ENCODE measurements around the gene GPSM3. TPM values are rescaled to one million over a fixed set of nuclear protein-coding genes. Genes with fewer than 3 reads are reported as not detected.

Gene GPSM3
- total and polyA plus RNA-seq, 8 donors = 3.1 to 41.0 (median 23.9) TPM; not detected in 3

- peak overlapping the region; percentile 52 to 83 (median 65) for H3K4me3 ChIP-seq
- TF ChIP-seq CTCF (IDR thresholded peaks at IDR 0.05) = no peak
- TF ChIP-seq POLR2AphosphoS5 (IDR thresholded peaks at IDR 0.05) = no peak
- TF ChIP-seq POLR2A (IDR thresholded peaks at IDR 0.05) = no peak
- TF ChIP-seq EP300 (IDR thresholded peaks at IDR 0.05) = no peak
- WGBS, 5 donors = 20 to 32% (median 22%) methylated on average over 25 to 28 of the region's 28 CpGs
- H3K36me3 ChIP-seq = no peaks in the 10 kb centered on the region
- H3K9me3 ChIP-seq = no peaks in the 10 kb centered on the region
- peak overlapping the region; percentile 98 to 100 (median 99) for H3K27ac ChIP-seq
- intact Hi-C loops (cut with DNase I; ENCODE audit: low total_unique reads) = no loop called here
- peaks cover 22 to 49% (median 37%) of the 10 kb centered on the region in 4 donors for H3K4me1 ChIP-seq
- H3K27me3 ChIP-seq = peaks cover 0 to 14% (median 0%) of the 10 kb centered on the region in 3 donors
- DNase-seq = peak in 1 of 2 donors; percentile 76
These were observed 4.5 kb upstream of the GPSM3 start for GRCh38 chr6:32196682-32197616.

GRCh38 chr6:32195902-32196681 is 3.6 kb upstream of the GPSM3 start:
- Histone ChIP-seq H3K9me3 (no peaks in the 10 kb centered on the region), H3K4me3 (peak overlapping the region; percentile 52 to 83 (median 65)), H3K4me1 (peaks cover 29 to 58% (median 46%) of the 10 kb centered on the region in 4 donors), H3K27ac (peak overlapping the region; percentile 98 to 100 (median 99)), H3K27me3 (peaks cover 0 to 5% (median 0%) of the 10 kb centered on the region in 3 donors), H3K36me3 (no peaks in the 10 kb centered on the region)
- intact Hi-C loops (cut with DNase I; ENCODE audit: low total_unique reads) = no loop called here
- 0 to 1% (median 0%) methylated on average over 33 to 58 of the region's 58 CpGs for WGBS, 5 donors
- TF ChIP-seq POLR2A (IDR thresholded peaks at IDR 0.05) (peak in 2 of 4 donors; percentile 96 to 97), EP300 (IDR thresholded peaks at IDR 0.05) (peak; percentile 57), CTCF (IDR thresholded peaks at IDR 0.05) (no peak), POLR2AphosphoS5 (IDR thresholded peaks at IDR 0.05) (peak; percentile 97 to 99 (median 99))
- DNase-seq = peak; percentile 85 to 98

GRCh38 chr6:32195652-32195901 is 3.1 kb upstream of the GPSM3 start:
- TF ChIP-seq POLR2AphosphoS5 (IDR thresholded peaks at IDR 0.05) (no peak), CTCF (IDR thresholded peaks at IDR 0.05) (peak in 4 of 7 experiments; percentile 48 to 73 (median 60))
- no peaks in the 10 kb centered on the region for H3K27me3 ChIP-seq
- H3K9me3 ChIP-seq = no peaks in the 10 kb centered on the region
- peak overlapping the region; percentile 84 to 100 (median 99) for H3K27ac ChIP-seq
- intact Hi-C loops (cut with DNase I; ENCODE audit: low total_unique reads) = no loop called here
- H3K36me3 ChIP-seq = no peaks in the 10 kb centered on the region
- H3K4me3 ChIP-seq = peak overlapping the region; percentile 52 to 83 (median 65)
- DNase-seq = peak; percentile 100
- peaks cover 30 to 63% (median 51%) of the 10 kb centered on the region in 4 donors for H3K4me1 ChIP-seq
- 0 to 1% (median 0%) methylated on average over 15 to 25 of the region's 25 CpGs for WGBS, 5 donors
